ENCODE data around the gene SCGB1C1.
"Not testable (repeated sequence)": the region's sequence is repeated elsewhere in the genome, so short reads cannot be mapped to it uniquely, and the experiment has no call there.

SCGB1C1 gene

DNA sequence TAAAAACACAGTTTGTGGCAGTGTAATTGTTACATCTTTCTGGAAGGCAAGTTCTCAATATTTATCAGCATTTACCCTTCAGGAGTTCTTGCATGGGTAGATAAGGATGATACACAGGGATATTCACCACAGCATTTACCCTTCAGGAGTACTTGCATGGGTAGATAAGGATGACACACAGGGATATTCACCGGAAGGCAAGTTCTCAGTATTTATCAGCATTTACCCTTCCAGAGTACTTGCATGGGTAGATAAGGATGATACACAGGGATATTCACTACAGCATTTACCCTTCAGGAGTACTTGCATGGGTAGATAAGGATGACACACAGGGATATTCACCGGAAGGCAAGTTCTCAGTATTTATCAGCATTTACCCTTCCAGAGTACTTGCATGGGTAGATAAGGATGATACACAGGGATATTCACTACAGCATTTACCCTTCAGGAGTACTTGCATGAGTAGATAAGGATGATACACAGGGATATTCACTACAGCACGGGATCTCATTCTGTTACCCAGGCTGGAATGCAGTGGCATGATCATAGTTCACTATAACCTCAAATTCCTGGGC, 27.9 kb downstream of the SCGB1C1 start:
- DNase-seq = not testable (repeated sequence)

DNA sequence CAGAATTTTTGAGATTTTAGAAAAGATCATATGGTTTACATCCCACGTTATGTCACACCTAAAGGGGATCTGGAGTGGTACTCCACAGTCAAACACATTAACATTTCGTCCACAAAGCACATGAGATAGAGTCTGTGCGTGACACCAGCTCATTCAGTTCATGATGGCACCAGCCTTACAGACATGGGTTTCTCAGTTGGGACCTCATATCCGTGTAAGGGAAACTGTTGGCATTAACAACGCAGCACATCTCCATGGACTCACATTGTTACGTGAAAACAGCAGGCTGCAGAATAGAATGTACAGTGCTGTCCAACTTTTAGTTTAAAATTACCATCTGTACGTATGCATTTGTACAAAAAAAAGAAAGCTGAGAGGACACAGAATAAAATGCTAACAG, 28.7 kb downstream of the SCGB1C1 start:
- no peak for DNase-seq

DNA sequence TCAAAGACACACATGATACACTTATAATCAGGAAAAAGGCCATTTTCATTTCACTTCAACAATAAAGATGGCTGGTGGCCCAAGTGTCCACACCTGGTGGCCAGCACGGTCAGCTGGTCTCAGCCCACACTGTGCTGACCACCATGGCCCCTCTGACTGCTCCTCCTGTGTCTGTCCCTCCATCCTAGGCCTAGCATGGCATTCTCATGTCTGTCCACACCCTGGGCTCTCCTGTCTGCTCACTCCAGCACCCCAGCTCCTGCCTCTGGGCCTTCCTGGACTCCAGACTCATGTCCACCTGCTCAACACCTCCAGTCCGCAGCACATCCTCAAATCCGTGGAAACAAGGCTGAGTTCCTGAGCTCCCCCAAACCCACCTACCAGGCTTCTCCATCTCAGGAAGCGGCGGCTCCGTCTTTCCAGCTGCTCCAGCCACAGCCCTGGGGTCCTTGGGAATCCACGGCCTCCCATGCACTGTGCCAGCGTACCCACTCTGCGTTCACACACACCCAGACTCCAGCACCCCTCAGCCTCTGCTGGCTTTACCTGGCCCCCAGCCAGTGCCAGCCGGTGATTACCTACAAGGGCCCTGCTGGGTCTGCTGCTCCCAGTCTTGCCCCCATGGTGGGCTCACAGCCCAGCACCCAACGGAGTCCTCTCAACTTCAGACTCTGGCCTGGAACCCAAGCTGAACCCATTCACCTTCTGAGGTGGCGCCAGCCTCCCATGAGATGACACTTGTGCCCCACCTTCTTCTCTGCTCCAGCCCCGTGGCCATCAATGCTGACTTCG, 29.3 kb downstream of the SCGB1C1 start:
- DNase-seq = no peak

DNA sequence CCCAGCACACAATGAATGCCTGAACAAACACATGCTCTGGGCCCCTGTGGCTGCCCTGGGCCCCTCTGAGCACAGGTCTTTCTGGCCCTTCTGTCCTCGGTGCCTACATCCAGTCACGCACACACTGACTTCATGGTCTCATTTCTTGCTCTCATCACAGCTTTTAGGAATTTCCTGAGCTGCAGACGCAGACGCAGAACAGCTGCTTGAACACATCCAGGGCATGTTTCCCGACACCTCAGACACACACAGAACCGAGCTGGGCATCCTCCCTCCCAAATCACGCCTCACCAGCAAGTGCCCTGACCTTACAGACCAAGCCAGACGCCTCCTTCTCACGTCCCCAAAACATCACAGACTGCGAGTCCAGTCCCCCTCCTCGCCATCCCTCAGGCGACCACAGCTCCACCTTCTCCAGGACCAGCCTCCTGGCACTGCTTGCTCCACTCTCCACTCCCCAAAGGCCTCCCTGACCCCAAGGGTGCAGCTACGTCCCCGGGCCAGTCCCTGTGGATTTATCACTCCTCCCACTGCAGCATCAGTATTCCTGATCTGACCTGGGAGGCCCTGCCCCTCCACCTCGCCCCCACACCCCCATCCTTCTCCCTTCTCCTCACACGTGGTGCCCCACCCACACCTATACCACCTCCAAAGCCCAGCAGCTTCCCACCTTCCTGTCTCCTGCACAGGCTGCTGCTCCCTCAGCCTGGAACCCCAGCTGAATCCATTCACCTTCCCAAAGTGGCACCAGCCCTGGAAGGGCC, 30.3 kb downstream of the SCGB1C1 start:
- DNase-seq = no peak

DNA sequence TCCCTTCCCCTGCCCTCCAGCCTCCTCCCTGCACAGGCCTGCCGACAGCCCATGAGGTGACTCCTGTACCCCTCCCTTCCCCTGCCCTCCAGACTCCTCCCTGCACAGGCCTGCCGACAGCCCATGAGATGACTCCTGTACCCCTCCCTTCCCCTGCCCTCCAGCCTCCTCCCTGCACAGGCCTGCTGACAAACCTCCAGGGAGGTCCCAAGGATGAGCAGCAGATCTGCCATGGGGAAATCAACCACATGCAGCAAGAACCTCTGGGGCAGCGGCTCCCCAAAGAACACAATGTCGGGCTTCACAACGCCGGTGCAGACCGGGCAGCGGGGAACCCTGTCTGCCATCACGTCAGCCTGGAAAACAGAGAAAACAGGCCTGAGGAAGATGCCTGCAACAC, 31.0 kb downstream of the SCGB1C1 start:
- no peak for DNase-seq

DNA sequence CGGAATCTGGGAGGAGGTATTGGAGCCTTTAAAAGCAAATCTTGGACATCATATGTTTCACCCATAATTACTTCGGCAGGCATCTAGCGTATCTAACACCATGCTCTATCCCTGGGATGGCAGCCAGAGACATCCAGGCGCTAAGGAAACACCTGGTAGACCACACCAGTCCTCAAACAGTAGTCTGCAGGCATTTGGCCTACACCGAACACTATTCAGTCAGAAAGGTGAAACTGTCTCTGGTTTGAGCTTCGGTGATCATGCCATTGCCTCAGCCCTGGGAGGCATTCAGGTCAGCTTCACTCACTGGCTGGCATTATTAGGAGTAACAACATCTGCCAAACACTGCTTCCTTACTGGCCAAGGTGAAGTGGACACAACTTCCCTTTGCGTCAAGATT, 31.5 kb downstream of the SCGB1C1 start:
- no peak for DNase-seq

DNA sequence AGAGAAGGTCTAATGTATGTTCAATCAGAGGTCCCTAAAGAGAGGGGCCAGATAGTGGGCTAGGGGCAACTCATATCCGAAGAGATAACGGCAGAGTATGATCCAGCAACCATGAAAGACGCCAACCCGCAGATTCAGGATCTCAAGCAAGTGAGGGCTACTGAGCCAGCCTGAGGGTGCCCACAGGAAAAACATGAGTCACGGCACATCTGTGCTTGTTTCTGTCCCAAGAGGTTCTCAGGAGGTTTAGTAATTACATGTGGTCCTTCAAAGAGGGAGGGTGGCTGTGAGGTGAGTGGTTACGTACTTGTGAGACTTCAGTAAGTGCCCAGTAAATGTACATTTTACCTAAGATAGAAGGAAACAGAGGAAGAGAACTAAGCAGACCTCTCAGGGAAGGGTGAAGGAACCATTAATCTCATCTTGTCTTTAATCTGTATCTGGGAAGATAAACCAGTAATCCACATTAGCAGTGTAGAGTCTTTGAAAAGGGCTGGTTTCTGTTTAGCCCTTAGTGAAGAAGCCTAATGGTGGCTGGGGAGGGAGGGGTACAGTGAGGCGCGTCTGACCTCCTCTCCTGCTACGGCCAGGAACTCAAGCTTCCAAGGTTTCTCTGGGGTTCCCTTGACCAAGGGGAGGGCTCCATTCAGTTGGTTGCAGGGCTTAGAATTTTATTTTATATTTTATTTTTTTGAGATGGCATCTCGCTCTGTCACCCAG, 33.0 kb downstream of the SCGB1C1 start:
- DNase-seq = no peak

DNA sequence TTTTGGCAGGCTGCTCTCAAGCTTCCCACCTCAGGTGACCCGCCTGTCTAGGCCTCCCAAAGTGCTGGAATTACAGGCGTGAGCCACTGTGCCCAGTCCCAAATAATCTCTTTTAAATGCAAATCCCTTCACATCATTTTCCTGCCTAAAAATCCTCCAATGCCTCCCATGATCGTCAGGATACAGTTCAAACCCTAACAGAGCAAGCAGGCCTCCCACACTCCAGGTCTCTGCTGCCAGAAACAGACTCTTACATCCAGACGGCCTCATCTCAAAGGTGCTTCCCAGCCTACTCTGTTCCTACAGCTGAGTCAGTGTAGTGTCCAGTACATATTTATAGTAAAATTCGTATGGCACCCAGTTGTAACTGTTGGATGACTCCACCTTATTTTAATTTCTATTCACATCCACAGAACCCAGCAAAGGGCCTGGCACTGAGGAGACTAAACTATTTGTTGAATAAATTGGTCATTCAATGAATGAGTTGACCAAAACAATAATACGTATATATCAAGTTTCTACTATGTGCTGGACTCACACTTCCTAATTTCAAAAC, 35.0 kb downstream of the SCGB1C1 start:
- no peak for DNase-seq

DNA sequence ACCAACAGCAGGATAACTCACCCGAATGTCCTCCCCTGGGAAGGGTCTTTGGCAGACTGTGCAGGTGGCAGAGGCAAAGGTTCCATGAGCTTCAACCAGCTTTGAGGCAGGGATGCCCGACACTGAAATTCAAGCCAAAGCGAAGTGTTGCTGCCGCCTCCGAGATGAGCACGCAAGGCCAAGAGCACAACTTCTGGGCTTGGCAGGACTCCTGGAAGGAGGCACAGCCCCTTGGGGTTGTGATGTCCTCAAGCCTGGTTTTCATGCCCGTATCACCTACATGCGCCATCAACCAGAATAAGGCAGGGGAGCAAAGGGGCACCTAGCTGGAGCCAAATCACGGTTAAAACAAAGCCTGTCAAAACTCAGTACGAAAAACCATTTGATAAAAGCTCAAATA, 37.6 kb downstream of the SCGB1C1 start:
- DNase-seq = no peak

DNA sequence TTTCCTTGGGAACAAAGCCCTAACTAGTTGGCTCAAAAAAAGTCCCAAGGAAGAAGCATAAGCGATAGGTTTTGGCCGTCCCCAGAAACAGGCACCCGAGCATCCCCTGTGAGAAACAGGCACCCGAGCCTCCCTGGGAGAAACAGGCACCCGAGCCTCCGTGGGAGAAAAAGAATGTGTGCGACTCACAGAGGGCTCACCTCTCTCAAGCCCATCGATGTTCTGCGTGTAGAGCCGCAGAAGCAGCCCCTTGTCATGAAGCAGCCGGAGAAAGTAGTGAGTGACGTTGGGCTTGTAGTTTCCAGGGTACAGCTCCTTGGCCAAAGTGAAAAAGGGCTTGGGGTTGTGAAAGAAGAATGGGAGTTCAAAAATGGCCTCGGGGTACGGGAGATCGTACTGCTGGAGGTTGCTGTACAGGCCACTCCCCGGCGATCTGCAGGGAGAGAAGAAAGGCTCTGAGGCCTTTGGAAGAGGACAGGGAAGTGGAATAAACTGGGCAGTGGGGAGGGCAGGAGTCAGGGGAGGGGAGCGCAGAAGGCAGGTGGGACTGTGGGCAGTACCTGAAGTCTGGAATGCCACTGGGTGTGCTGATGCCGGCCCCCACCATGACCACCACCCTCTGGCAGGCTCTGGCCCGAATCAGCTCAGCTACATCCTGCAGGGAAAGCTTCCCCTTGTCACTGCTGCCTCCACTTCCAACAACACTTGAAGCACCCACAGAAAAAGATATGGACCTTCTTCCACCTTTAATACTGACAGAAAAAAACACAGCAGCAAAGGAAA, 40.1 kb downstream of the SCGB1C1 start:
- DNase-seq = no peak

DNA sequence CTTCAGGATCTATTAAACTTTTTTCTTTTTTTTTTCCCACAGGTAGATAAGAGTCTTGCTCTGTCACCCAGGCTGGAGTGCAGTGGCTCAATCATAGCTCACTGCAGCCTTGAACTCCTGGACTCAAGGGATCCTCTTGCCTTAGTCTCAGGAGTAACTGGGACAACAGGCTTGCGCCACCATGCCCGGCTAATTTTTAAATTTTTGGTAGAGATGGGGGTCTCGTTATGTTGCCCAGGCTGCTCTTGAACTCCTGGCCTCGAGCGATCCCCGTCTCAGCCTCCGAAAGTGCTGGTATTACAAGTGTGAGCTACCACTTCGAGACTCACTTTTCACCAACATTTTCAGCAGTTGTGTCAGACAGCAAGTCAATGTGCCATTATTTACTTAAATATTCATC, 42.3 kb downstream of the SCGB1C1 start:
- DNase-seq = no peak

DNA sequence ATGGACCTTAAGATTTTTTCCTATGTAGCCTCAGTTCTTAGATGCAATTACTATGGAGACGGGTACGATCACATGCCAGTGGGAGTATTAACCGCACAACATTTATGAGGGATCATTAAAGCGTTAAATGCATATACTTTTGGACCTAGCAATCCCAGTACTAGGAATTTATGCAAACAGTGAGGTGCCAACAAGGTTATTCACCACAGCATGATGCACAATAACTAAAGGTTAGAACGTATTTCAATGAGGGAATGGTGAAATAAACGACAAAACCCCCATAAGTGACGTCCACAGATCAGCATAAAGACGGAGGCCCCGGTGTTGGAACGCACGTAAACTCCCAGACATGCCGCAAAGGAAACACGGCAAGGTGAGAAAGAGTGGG, 42.7 kb downstream of the SCGB1C1 start:
- DNase-seq = no peak

DNA sequence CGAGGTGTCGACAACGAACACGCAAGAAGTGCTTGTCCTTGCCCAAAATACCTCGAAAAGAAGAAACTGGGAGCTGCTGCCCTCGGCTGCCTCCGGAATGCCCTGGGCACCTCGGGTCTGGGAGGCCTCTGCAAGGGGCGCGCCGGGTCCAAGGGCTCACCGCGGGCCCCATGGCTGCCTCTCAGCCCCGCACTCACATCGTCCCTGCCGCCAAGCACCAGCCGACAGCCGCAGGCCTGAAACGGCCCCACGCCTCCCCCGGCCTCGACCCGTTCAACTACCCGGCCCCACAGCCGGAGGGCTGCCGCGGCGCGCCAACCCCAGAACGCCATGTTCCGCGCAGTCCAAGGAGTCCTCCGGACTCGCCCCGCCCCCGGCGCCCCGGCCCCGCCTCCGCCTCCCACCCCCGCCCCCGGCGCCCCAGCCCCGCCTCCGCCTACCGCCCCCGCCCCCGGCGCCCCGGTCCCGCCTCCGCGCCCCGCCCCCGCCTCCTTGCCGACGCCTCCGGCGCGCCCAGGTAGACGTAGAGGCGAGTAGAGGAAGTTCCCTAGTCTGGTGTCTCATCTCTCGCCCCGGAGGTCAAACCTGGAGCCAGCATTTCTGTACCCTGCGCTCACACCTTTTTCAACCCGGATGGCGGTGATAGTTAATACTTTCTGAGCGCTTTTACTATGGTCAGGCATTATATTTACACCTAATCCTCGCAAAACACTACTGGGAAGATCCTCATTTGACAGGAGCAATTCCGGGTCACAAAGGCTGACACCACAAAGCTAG, 43.3 kb downstream of the SCGB1C1 start, which contains the start of gene SIRT3:
Gene SIRT3, minus strand, starts transcription at position 346 of the 777 bp plus-strand sequence. Its CDS starts 14 bp downstream, at position 332.
- DNase-seq = peak; percentile 94

DNA sequence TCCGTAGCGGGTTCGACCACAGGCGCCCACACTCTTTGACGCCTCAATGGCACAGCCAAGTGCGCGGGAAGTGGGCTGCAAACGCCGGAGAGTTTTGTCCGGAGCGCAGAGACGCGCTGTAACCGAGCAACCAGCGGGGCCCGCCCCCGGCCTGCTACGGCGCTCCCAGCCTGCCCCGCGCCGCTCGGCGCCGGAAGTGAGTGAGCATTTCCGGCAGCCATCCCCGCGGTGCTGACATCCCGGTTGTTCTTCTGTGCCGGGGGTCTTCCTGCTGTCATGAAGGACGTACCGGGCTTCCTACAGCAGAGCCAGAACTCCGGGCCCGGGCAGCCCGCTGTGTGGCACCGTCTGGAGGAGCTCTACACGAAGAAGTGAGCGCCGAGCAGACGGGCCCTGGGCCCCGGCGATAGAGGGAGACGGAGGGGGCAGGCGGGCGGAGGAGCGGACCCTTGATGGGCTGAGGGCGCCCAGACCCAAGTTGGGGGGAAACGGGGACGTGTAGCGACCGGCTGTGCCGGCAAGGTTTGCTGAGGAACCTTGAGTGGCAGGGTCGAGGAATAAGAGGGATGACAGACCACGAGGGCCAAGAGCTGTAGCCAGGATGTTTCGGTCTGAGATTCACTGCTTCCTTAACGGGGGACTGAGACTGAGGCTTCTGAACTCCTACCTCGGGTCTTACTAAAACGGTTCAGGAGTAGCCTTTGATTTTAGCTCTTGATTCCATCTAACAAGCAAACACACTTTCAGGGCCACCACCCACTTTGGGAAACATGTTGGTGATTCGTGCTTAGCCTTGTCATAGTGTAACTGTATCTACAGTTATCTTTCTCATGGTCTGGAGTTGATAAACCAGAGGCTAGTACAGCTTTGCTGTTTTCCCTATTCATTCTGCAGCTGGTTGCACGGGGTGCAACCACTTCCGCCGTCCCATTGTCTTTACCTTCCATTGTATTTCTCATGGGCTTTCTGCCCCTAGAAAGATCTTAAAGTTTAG, 44.2 kb downstream of the SCGB1C1 start, which contains the start of gene PSMD13:
Gene PSMD13, plus strand, starts transcription at position 203 of the 994 bp plus-strand sequence. Its CDS starts 74 bp downstream, at position 277.
- no peak for DNase-seq

DNA sequence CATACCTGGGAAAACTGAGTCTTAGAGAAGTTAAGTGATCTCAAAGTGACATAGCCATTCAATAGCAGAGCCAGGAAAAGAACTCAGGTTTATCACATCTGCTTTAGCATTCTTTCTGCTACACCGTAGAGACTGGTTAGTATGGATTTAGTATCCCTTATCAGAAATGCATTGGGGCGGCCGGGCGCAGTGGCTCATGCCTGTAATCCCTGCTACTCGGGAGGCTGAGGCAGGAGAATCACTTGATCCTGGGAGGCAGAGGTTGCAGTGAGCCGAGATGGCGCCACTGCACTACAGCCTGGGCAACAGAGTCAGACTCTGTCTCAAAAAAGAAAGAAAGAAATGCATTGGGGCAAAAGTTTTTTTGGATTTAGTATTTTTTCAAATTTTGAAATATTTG, 45.5 kb downstream of the SCGB1C1 start:
- DNase-seq = not testable (repeated sequence)

DNA sequence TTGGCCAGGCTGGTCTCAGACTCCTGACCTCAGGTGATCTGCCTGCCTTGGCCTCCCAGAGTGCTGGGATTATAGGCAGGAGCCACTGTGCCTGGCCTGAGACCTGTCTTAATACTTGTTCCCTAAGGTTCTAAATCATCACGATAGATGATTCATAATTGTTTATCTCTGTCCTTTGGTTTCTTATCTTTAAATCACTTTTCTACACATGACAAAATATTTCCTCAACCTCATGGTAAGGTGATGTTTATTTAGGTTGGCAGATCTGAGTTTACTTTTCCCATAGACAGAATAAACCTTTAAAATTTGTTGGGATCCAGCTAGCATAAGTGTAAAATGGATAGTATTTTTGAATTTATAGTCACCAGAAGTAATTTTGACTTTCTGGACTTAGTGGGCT, 47.4 kb downstream of the SCGB1C1 start:
- DNase-seq = no peak

DNA sequence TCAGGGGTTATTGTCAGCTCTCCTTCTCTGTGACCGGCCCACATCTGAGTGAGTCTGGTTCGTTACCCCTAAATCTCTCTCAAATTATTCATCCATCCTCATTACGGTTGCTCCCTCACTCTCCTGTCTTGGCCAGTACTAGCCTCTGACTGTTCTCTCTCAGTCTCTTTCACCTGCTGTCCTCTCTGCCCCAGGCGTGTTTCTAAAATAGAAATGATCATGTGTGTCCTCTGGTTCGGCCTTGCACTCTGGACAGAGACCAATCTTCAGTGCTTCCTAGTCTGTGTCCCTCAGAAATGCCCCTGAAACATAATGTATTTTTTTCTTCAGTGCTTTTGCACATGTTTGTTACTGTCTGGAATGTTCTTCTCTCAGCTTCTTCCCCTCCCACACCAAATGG, 48.8 kb downstream of the SCGB1C1 start:
- DNase-seq = no peak
